Glomerular visceral epithelial cell (primary cell): ENCODE measurements around the gene FILIP1.

ENCODE experiments used
- DNase-seq: peaks from one replicate; pipeline ENCODE4 v3.0.0-alpha.2; 2016; ENCODE audit errors: extremely low spot score

Gene FILIP1

DNA sequence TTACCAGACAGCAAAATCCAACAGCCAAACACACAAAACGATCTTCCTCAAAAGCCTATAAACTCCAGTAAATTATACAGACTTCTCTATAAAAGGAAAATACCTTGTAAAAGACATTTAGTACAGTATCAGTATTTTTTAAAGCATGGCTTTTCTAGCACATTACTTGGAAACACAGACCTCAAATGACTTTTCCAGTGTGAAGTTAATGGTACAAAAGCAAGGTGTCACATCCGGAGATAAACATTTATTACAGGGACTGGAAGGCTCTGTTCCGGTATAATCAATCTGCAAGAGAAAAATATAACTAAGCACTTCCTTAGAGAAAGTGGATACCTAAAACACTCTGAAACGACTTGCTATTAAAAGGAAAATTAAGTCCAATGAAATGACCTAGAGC is 226.1 kb downstream of the FILIP1 start:
- DNase-seq: no peak

DNA sequence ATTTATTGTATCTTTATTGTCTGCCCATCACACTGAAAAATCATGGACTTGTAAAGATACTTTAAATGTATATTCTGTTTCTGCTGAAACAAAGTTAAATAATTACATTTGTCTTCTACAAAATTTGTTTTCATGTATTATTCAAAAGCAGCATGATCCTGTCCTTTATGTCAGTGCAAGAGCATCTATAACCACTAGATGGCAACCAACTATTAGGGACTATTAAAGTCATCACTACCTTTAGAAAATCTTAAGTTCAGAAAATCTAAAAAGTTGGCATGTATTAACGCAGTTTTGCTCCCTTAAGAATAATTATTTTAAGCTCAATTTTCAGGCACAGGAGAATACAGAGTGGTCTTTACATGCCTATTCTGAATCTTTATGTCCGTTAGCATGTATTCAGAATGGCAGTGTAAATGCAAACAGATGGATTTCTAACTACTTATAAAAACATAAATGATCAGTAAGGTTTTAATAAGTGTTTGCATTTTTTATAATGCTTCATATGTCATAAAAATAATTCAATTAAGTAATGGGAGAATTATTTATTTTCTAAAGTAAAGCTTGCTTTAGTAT is 226.8 kb downstream of the FILIP1 start:
- DNase-seq: peak; percentile 47

DNA sequence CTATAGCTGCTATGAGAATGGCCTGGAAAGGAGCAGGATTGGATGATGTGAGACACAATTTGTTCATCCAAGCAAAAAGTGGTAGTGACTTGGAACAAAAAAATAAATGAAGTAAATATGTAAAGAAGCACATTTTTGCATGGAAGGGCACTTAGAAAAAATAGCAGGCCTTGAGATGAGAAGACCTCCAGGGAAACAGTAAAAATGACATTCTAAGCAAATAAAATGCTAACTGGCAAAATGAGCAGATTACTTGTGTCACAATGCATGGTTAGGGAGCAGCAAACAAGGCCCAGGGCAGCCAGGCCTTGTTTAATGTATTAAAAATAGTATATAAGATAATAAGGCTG is 230.2 kb downstream of the FILIP1 start:
- no peak for DNase-seq

DNA sequence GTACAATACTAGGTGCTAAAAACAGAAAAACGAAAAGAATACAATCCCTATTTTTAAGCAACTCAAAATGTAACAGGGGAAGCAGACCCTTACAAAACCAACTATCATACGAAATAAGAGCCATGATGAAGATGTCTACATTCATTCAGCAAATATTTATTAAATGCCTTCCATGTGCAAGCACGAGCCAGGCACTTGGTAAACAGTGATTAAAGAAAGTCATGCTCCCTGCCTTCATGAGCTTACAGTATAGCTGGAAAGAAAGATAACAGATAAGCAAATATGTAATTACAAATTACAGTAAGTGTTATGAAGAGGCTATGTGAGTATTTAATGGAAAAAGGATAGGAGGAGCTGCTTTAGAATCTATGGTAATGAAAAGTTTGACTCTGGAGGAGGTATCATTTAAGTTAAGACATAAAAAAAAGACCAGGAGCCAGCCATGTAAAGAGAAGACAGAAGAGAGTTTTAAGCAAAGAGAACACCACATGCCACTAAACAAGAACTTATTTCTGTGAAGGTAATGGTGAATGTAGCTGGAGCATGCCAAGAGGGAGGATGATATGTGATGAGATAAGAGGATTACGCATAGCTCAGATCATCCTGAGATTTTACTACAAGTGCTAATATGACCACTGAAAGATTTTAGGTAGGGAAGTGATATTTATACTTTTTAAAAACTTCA is 230.7 kb downstream of the FILIP1 start:
- DNase-seq: no peak

DNA sequence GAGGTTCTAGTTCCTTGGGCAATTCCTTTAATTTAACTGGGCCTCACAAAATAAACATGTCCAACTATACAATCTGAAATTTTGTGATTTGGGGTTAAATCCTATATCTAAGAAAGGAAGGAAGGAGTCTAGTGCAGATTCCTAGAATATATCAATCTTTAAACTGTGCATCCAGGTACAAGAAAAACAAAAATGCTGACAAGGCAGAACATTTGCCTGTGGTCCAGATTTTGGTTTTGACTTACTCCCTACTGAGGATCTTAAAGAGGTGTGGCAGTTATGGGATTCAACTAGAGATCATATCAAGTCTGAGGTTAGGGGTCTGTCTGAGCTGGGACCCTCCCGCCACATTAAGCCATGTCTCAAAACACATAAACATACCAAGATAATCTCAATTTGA is 232.3 kb downstream of the FILIP1 start:
- no peak for DNase-seq

DNA sequence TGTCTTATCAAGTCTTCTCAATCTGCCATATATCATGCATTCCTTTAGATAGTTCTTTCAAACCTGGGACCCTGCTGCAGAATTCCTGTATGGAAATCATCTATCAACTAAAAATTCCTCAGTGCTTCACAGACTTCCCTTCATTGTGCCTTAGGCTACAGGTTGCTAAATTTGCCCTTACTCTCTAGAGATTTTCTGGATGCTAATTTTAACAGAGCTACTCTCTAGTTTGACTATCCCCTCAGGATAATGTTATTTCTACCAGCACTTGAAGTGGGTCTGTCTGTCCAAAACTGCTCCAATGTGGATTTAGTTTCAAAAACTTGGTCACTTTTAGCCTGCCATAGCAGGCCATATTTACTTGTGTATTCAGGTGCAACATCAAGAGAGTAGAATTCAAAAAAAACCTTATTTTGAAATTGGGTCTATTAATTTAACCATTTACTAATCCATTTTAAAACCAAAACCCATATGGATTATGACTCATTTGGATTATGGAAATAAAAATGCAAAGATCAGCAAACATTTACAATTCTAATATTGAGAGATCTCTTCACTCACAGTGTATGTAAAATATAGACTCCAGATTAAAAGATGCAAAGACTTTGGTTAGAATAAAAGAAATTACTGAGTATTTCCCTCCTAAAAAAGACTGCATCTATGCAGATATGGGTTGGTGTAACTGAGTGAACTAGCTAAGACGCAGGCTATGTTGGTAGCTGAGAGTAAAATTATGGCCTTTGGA is 236.1 kb downstream of the FILIP1 start:
- no peak for DNase-seq

DNA sequence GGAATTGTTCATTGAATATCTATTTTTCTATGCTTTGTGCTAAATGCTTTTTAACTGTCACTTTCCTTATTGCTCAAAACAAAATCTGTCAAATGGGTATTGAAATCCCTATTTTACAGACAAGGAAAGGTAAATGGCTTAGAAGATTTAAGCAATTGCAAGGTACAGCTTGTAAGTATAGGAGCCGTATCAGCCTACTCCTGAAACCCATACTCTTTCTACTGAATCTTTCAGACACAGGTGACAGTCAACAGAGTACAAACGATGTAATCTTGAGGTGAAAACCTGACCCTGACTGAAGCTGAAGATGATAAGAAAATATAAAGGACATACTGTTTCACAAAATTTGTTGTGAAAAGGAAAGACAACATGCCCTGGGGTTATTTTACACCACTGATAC is 243.0 kb downstream of the FILIP1 start:
- DNase-seq: no peak

DNA sequence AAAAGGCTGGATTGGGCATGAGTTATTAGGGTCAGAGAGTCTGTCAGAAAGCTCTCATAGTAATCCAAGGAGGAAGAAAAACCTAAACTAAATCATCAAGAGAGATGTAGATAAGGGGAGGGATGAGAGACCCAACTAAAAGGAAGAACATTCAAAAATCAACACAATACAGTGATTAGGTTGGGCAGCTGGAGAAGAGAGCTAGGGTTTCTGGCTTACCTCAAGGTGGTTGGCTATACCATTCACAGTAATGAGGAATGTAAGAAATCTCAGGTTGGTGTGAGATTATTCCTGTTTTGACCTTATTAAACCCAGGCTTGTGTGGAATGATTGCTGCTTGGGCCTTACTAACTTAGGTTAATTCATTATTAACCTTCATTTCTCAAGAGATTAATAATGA is 243.8 kb downstream of the FILIP1 start:
- no peak for DNase-seq

DNA sequence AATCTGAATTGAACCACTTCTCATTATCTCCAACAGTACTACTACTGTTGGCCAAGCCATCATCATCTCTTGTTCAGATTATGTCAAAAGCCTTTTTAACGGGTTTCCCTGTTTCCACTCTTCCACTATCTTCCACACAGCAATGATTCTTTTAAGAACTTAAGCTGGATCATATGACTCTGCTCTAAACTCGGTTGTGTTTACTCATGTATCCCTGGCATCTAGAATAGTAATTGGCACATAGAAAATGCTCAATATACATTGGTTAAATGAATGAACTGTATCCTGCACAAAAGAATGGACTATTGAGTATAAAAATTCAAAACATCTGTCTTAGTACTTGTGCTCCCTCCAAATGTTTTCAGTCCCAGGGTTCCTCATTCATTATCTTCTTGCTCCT is 247.2 kb downstream of the FILIP1 start:
- no peak for DNase-seq

DNA sequence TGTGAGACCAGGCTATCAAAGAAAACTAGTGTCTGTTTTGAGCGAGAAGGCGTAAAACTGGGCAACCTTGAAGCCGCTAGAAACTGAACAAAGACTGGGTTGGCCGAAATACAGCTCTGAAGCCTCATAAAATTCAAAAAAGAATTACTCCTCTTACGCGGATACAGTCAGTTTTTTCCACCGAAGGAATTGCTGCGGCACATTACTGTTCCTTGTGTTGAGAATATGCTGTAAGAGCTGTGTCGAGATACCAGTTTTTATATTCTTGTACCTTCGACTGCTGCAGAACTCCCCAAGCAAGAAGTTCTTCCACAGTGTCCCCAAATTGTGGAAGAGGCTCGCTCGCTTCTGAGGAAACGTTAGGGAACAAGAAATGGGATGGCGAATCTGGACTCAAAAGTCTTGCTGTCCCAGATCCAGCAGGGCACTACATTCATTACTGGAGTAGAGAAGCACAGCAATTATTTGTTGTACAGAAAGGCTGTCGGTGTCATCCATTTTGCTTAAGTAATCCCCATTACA is 249.5 kb downstream of the FILIP1 start:
- no peak for DNase-seq

DNA sequence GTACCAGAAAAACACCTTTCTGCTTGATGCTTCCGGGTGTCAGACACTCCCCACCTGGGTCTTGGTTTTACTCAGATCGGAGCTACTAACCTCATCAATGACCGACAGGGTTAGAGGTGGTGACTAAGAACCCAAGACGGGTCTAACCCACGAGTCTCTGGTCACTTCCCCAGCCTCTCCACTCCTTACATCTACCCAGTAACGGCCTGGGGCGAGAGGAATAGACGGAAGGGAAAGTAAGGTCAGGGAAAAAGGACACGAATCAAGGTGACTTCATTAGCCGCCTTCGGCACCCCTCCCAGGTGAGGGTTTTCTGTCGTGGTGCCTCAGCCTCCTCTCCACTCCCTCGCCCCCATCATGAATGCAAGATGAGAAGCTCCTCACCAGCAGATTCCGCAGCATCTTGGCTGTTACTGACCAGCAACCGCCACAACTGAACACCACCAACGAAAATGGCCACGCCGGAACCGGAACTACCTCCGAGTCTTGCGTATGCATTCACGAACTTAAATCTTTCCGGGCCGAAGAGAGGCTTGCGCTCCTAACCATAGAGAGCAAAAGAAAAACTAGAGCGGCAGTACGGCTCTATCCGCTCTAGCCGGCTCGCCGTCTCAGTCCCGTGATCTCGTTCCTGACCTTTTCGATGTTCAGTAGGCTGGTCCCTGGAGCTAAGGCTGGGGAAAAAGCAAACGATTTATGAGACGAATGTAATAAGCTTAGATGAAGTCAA is 250.1 kb downstream of the FILIP1 start, which contains the start of gene COX7A2:
Gene COX7A2 (minus strand): TSS at position 469 of the 730 bp plus-strand sequence. CDS start 67 bp downstream, at position 402.
- DNase-seq: peak; percentile 98
